HEK293 (cell line): Measurements from ENCODE around the gene TNS3.

Source experiments
- CTCF ChIA-PET: fragments of 350-600 bp; formaldehyde crosslinking; extraction: SDS; loops from one replicate; lab custom pipeline; 2021; ENCODE audit warnings: antibody characterized with exemption; lab: Yijun Ruan, JAX
- POLR2A ChIA-PET: fragments of 300-600 bp; formaldehyde crosslinking; extraction: SDS; loops from one replicate; lab custom pipeline; 2020; ENCODE audit warnings: antibody characterized with exemption, inconsistent platforms; lab: Yijun Ruan, JAX
- H3K27ac ChIP-seq: fragments of 200-500 bp; sonication (Bioruptor generic); 2 replicates; pipeline ENCODE4 v1.5.1; 2014; ENCODE audit warnings: low read depth, low read length, control low read depth, inconsistent platforms; ENCODE audit errors: extremely low read depth
- H3K36me3 ChIP-seq, 2 experiments: fragments of 200-500 bp in 1 of 2; sonication (Bioruptor generic) in 1 of 2; 1 replicate in 1 of 2; 2 replicates in 1 of 2; pipeline ENCODE4 v1.5.1; 2014 to 2017; ENCODE audit warnings: inconsistent platforms in 2 of 2, low read length in 2 of 2; ENCODE audit not compliant: control insufficient read depth in 2 of 2, insufficient read depth in 1 of 2
- H3K4me1 ChIP-seq: fragments of 200-500 bp; sonication (Bioruptor generic); 2 replicates; pipeline ENCODE4 v1.5.1; 2014; ENCODE audit warnings: mild to moderate bottlenecking, low read length, inconsistent platforms; ENCODE audit not compliant: control insufficient read depth, insufficient read depth
- H3K4me3 ChIP-seq: 2 replicates; pipeline ENCODE4 v1.5.1; 2011; ENCODE audit warnings: low read depth, mild to moderate bottlenecking, control low read depth, low read length, moderate library complexity
- H3K9me3 ChIP-seq: fragments of 200-500 bp; sonication (Bioruptor generic); 2 replicates; pipeline ENCODE4 v1.5.1; 2014; ENCODE audit warnings: low read depth, low read length, inconsistent platforms; ENCODE audit not compliant: control insufficient read depth, insufficient read depth
- GLI2 ChIP-seq: fragments of 450-650 bp; formaldehyde crosslinking; IDR thresholded peaks from 2 replicates; pipeline ENCODE4; 2017; ENCODE audit warnings: missing biosample characterization, missing genetic modification characterization, low read depth, borderline replicate concordance
- HOXC10 ChIP-seq: sonication (generic); formaldehyde crosslinking; IDR thresholded peaks from 2 replicates; pipeline ENCODE4 v1.8.1; 2023; ENCODE audit warnings: mild to moderate bottlenecking, missing genetic modification reagents
- SP2 ChIP-seq: fragments of 450-650 bp; formaldehyde crosslinking; IDR thresholded peaks from 2 replicates; pipeline ENCODE4 v1.5.1; 2016; ENCODE audit warnings: missing biosample characterization, missing genetic modification characterization
- ZEB2 ChIP-seq: fragments of 450-650 bp; formaldehyde crosslinking; IDR thresholded peaks from 2 replicates; pipeline ENCODE4 v1.5.1; 2016; ENCODE audit warnings: missing biosample characterization, missing genetic modification characterization
- ZNF155 ChIP-seq: fragments of 450-650 bp; formaldehyde crosslinking; IDR thresholded peaks from 2 replicates; pipeline ENCODE4 v1.5.1; 2016; ENCODE audit warnings: missing biosample characterization, missing genetic modification characterization
- ZNF16 ChIP-seq: fragments of 450-650 bp; formaldehyde crosslinking; IDR thresholded peaks from 2 replicates; pipeline ENCODE4 v1.5.1; 2016; ENCODE audit warnings: low read depth, missing biosample characterization, missing genetic modification characterization
- ZNF530 ChIP-seq: fragments of 450-650 bp; formaldehyde crosslinking; IDR thresholded peaks from 2 replicates; pipeline ENCODE4 v1.5.1; 2016; ENCODE audit warnings: low read depth, missing biosample characterization, missing genetic modification characterization
- ZNF544 ChIP-seq: fragments of 450-650 bp; formaldehyde crosslinking; IDR thresholded peaks from 2 replicates; pipeline ENCODE4 v1.5.0; 2017; ENCODE audit warnings: missing biosample characterization, missing genetic modification characterization
- ZNF621 ChIP-seq: fragments of 450-650 bp; formaldehyde crosslinking; IDR thresholded peaks from 2 replicates; pipeline ENCODE4 v1.5.1; 2017; ENCODE audit warnings: missing biosample characterization, missing genetic modification characterization
- ZNF664 ChIP-seq: fragments of 450-650 bp; formaldehyde crosslinking; IDR thresholded peaks from 2 replicates; pipeline ENCODE4 v1.5.1; 2016; ENCODE audit warnings: missing biosample characterization, missing genetic modification characterization
- ZNF670 ChIP-seq: fragments of 450-650 bp; formaldehyde crosslinking; IDR thresholded peaks from 2 replicates; pipeline ENCODE4 v1.5.1; 2016; ENCODE audit warnings: missing biosample characterization, missing genetic modification characterization, low read depth
- TF ChIP-seq, protein P1 (sequence below): fragments of 450-650 bp; formaldehyde crosslinking; IDR thresholded peaks from 2 replicates; pipeline ENCODE4 v1.5.1; 2017; ENCODE audit warnings: missing biosample characterization, missing genetic modification characterization
- TF ChIP-seq, protein P2 (sequence below): fragments of 450-650 bp; formaldehyde crosslinking; IDR thresholded peaks from 2 replicates; pipeline ENCODE4 v1.5.1; 2016; ENCODE audit warnings: missing biosample characterization, missing genetic modification characterization, borderline replicate concordance
- TF ChIP-seq, protein P3 (sequence below): fragments of 450-650 bp; IDR thresholded peaks from 2 replicates; pipeline ENCODE4 v1.5.1; 2018; ENCODE audit warnings: missing biosample characterization, missing genetic modification characterization
- TF ChIP-seq, protein P4 (sequence below): fragments of 450-650 bp; formaldehyde crosslinking; conservative IDR thresholded peaks from 2 replicates; pipeline ENCODE4 v1.5.1; 2016; ENCODE audit warnings: low read depth, missing biosample characterization, missing genetic modification characterization

TNS3 gene

DNA sequence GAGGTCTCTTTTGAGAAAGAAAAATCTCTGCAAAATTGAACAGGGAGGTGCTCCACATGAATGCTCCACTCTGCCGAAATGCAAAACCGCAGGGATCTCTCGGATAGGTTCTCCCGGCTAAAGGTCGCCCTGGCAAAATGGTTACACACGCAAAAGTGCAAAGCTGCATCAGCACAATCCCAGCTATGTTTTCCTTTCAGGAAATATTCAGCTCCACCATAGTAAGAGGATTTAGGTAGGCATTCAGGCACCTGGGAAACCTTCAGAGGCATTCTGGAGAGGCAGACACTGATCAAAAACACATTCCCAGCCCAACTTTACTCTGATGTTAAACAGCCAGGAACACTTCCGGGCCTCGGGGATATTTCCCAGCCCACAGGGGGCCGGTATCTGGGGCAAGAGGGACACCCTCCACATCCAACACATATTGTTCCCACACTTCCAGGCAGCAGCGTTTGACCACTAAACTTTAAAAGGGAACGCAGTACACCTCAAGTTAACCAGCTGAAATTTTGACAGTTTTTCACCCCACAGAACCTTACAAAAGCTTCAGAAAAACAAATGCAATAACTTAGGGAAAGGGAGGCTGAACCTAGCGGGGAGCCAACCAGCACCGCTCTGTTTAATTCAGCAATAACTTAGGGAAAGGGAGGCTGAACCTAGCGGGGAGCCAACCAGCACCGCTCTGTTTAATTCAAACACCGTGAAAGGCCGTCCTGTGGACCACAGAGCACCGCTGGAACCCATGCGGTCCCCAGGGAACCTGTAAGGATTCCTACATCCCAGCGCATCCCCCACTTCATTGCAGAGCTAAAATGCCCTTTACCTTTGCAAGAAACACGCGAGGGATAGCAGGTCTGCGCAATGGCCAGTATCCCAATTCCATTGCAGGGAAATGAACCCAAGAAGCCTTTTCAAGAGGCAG is 45.9 kb downstream of the TNS3 start:
- Histone ChIP-seq H3K4me1 (no peaks in the 10 kb centered on the region), H3K9me3 (no peaks in the 10 kb centered on the region), H3K27ac (no peak overlapping the region), H3K4me3 (no peak overlapping the region)
- CTCF ChIA-PET = interaction anchor here (0.6 kb wide), 1 partner anchor 1767 kb away, joined by 3 read pairs; no protein-coding TSS in a partner anchor
- POLR2A ChIA-PET = no interaction called here
- no peak for TF ChIP-seq ZNF621 (tag by site-specific recombination)
- TF ChIP-seq SP2 (tag by site-specific recombination) = no peak
- no peak for TF ChIP-seq ZNF544 (tag by site-specific recombination)
- no peak for TF ChIP-seq ZNF664 (tag by site-specific recombination)
- no peak for TF ChIP-seq ZNF670 (tag by site-specific recombination)
- TF ChIP-seq ZNF155 = no peak
- TF ChIP-seq, all 188 proteins: peak for 0
- H3K36me3 ChIP-seq = no peaks in the 10 kb centered on the region

DNA sequence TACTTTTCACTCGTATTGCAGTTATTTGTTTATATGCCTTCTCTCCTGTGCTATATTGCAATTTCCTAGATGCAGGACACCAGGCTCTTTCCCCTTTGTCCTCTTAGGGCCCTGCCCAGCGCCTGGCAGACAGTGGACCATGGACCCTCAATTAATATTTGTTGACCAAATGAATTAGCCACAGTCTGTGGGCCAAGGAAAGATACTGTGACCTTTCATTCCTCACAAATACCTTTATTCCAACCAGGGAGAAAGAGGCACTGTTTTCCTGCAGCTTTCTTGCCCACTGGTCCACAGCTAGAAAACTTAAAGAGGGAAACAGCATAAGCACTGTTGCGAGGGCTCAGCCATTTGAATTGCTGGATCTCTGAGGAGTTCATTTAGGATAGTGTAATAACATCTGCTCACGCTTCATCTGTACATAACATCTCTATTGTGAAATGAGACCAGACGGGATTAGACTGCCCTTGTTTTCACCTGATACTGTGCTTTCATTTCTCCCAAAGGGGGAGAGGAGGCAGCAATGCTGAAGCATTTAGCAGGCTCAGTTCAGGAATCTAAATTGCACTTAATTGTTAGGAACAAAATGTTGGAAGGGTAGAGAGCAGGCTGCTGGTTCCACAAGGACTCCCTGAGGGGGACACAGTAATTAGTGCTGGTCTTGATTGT is 46.7 kb downstream of the TNS3 start:
- ChIA-PET POLR2A (no interaction called here), CTCF (interaction anchor here (1.3 to 1.7 kb wide), 3 partner anchors 10 to 269 kb away, joined by 5 to 8 read pairs (median 6); no protein-coding TSS in a partner anchor)
- no peak overlapping the region for H3K4me3 ChIP-seq
- H3K27ac ChIP-seq = no peak overlapping the region
- no peaks in the 10 kb centered on the region for H3K4me1 ChIP-seq
- H3K36me3 ChIP-seq = no peaks in the 10 kb centered on the region
- TF ChIP-seq ZNF16 = no peak
- TF ChIP-seq, protein P1, sequence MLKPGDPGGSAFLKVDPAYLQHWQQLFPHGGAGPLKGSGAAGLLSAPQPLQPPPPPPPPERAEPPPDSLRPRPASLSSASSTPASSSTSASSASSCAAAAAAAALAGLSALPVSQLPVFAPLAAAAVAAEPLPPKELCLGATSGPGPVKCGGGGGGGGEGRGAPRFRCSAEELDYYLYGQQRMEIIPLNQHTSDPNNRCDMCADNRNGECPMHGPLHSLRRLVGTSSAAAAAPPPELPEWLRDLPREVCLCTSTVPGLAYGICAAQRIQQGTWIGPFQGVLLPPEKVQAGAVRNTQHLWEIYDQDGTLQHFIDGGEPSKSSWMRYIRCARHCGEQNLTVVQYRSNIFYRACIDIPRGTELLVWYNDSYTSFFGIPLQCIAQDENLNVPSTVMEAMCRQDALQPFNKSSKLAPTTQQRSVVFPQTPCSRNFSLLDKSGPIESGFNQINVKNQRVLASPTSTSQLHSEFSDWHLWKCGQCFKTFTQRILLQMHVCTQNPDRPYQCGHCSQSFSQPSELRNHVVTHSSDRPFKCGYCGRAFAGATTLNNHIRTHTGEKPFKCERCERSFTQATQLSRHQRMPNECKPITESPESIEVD (tag by site-specific recombination) = no peak
- TF ChIP-seq ZEB2 (tag by site-specific recombination) = no peak
- TF ChIP-seq ZNF155 = no peak
- no peak for TF ChIP-seq HOXC10 (CRISPR knock-in tag)
- TF ChIP-seq, protein P2, sequence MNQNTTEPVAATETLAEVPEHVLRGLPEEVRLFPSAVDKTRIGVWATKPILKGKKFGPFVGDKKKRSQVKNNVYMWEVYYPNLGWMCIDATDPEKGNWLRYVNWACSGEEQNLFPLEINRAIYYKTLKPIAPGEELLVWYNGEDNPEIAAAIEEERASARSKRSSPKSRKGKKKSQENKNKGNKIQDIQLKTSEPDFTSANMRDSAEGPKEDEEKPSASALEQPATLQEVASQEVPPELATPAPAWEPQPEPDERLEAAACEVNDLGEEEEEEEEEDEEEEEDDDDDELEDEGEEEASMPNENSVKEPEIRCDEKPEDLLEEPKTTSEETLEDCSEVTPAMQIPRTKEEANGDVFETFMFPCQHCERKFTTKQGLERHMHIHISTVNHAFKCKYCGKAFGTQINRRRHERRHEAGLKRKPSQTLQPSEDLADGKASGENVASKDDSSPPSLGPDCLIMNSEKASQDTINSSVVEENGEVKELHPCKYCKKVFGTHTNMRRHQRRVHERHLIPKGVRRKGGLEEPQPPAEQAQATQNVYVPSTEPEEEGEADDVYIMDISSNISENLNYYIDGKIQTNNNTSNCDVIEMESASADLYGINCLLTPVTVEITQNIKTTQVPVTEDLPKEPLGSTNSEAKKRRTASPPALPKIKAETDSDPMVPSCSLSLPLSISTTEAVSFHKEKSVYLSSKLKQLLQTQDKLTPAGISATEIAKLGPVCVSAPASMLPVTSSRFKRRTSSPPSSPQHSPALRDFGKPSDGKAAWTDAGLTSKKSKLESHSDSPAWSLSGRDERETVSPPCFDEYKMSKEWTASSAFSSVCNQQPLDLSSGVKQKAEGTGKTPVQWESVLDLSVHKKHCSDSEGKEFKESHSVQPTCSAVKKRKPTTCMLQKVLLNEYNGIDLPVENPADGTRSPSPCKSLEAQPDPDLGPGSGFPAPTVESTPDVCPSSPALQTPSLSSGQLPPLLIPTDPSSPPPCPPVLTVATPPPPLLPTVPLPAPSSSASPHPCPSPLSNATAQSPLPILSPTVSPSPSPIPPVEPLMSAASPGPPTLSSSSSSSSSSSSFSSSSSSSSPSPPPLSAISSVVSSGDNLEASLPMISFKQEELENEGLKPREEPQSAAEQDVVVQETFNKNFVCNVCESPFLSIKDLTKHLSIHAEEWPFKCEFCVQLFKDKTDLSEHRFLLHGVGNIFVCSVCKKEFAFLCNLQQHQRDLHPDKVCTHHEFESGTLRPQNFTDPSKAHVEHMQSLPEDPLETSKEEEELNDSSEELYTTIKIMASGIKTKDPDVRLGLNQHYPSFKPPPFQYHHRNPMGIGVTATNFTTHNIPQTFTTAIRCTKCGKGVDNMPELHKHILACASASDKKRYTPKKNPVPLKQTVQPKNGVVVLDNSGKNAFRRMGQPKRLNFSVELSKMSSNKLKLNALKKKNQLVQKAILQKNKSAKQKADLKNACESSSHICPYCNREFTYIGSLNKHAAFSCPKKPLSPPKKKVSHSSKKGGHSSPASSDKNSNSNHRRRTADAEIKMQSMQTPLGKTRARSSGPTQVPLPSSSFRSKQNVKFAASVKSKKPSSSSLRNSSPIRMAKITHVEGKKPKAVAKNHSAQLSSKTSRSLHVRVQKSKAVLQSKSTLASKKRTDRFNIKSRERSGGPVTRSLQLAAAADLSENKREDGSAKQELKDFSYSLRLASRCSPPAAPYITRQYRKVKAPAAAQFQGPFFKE (tag by site-specific recombination) = no peak
- TF ChIP-seq, protein P3, sequence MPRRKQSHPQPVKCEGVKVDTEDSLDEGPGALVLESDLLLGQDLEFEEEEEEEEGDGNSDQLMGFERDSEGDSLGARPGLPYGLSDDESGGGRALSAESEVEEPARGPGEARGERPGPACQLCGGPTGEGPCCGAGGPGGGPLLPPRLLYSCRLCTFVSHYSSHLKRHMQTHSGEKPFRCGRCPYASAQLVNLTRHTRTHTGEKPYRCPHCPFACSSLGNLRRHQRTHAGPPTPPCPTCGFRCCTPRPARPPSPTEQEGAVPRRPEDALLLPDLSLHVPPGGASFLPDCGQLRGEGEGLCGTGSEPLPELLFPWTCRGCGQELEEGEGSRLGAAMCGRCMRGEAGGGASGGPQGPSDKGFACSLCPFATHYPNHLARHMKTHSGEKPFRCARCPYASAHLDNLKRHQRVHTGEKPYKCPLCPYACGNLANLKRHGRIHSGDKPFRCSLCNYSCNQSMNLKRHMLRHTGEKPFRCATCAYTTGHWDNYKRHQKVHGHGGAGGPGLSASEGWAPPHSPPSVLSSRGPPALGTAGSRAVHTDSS (tag by site-specific recombination) = no peak
- TF ChIP-seq GLI2 (tag by site-specific recombination) = no peak
- TF ChIP-seq, protein P4, sequence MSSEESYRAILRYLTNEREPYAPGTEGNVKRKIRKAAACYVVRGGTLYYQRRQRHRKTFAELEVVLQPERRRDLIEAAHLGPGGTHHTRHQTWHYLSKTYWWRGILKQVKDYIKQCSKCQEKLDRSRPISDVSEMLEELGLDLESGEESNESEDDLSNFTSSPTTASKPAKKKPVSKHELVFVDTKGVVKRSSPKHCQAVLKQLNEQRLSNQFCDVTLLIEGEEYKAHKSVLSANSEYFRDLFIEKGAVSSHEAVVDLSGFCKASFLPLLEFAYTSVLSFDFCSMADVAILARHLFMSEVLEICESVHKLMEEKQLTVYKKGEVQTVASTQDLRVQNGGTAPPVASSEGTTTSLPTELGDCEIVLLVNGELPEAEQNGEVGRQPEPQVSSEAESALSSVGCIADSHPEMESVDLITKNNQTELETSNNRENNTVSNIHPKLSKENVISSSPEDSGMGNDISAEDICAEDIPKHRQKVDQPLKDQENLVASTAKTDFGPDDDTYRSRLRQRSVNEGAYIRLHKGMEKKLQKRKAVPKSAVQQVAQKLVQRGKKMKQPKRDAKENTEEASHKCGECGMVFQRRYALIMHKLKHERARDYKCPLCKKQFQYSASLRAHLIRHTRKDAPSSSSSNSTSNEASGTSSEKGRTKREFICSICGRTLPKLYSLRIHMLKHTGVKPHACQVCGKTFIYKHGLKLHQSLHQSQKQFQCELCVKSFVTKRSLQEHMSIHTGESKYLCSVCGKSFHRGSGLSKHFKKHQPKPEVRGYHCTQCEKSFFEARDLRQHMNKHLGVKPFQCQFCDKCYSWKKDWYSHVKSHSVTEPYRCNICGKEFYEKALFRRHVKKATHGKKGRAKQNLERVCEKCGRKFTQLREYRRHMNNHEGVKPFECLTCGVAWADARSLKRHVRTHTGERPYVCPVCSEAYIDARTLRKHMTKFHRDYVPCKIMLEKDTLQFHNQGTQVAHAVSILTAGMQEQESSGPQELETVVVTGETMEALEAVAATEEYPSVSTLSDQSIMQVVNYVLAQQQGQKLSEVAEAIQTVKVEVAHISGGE = no peak
- TF ChIP-seq ZNF530 (tag by site-specific recombination) = no peak
- H3K9me3 ChIP-seq = no peaks in the 10 kb centered on the region
